Upper lobe of right lung (tissue), 1 donor: ENCODE measurements around the gene MRPL44. TPM values are rescaled to one million over a fixed set of nuclear protein-coding genes. Genes with fewer than 3 reads are reported as not detected.
"Not testable (repeated sequence)": the region's sequence is repeated elsewhere in the genome, so short reads cannot be mapped to it uniquely, and the experiment has no call there.

ENCODE experiments used
- ATAC-seq: fragments of 200-7000 bp; cut with Tn5 transposase; one replicate; pipeline ENCODE4 v1.9.1; 2020; ENCODE audit warnings: mild to moderate bottlenecking, moderate library complexity
- DNase-seq: peaks from one replicate; pipeline ENCODE4 v3.0.0-alpha.2; 2020
- H3K27ac ChIP-seq: fragments of 200-600 bp; one replicate; pipeline ENCODE4 v1.8.0; 2022
- H3K27me3 ChIP-seq: fragments of 200-600 bp; one replicate; pipeline ENCODE4 v1.8.0; 2022; ENCODE audit warnings: mild to moderate bottlenecking
- H3K36me3 ChIP-seq: fragments of 200-600 bp; one replicate; pipeline ENCODE4 v1.8.0; 2022
- H3K4me1 ChIP-seq: fragments of 200-600 bp; one replicate; pipeline ENCODE4 v1.8.0; 2022
- H3K4me3 ChIP-seq: fragments of 200-600 bp; one replicate; pipeline ENCODE4 v1.8.0; 2022; ENCODE audit warnings: mild to moderate bottlenecking
- H3K9me3 ChIP-seq: fragments of 200-600 bp; one replicate; pipeline ENCODE4 v1.8.0; 2022
- intact Hi-C: fragments of 100-400 bp; cut with DNase I; formaldehyde crosslinking; loops from one replicate; pipeline ENCODE4 v1.11.0; 2022
- total RNA-seq: library from RNA; stranded (reverse); fragmentation: NEBNext Ultra II Directional; extraction: Animal tissue kit (Norgen Biotek cat#: 25700); gene quantifications from one replicate; pipeline ENCODE4 v1.2.1, GENCODE V29; 2021
- TF ChIP-seq, protein P1 (sequence below): fragments of 200-600 bp; IDR thresholded peaks from one replicate; pipeline ENCODE4 v1.8.0; 2022; ENCODE audit warnings: antibody characterized with exemption
- donor health status: DM: no; HTN: yes; CAD: no; lungs with severe emphysema.

MRPL44 gene
- total RNA-seq, 1 donor from 2014 or later, result 18.9 TPM

DNA sequence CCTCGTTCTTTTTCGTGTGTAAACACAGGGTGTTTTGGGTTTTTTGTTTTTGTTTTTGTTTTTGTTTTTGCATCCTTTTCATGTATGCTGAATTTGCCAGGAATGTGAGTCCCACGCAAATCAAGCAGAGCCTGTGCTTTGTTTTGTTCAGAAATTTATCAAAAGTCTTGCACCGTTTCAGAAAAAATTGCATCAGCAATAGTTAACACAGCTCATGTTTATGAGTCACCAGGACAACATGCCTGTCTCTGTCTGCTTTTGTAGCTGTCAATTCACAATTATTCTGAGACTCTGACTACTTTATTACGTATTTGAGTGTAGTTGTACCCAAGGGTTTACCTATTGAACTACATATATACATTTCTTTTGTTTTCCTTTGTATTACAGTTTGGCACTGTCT, 38.3 kb downstream of the MRPL44 start:
- Histone ChIP-seq H3K27ac (no peak overlapping the region), H3K4me1 (no peaks in the 10 kb centered on the region), H3K27me3 (no peaks in the 10 kb centered on the region), H3K4me3 (no peak overlapping the region), H3K9me3 (no peaks in the 10 kb centered on the region), H3K36me3 (no peaks in the 10 kb centered on the region)
- intact Hi-C loops, result no loop called here
- ATAC-seq (no peak), DNase-seq (no peak)
- TF ChIP-seq, protein P1, sequence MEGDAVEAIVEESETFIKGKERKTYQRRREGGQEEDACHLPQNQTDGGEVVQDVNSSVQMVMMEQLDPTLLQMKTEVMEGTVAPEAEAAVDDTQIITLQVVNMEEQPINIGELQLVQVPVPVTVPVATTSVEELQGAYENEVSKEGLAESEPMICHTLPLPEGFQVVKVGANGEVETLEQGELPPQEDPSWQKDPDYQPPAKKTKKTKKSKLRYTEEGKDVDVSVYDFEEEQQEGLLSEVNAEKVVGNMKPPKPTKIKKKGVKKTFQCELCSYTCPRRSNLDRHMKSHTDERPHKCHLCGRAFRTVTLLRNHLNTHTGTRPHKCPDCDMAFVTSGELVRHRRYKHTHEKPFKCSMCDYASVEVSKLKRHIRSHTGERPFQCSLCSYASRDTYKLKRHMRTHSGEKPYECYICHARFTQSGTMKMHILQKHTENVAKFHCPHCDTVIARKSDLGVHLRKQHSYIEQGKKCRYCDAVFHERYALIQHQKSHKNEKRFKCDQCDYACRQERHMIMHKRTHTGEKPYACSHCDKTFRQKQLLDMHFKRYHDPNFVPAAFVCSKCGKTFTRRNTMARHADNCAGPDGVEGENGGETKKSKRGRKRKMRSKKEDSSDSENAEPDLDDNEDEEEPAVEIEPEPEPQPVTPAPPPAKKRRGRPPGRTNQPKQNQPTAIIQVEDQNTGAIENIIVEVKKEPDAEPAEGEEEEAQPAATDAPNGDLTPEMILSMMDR, result no peak

DNA sequence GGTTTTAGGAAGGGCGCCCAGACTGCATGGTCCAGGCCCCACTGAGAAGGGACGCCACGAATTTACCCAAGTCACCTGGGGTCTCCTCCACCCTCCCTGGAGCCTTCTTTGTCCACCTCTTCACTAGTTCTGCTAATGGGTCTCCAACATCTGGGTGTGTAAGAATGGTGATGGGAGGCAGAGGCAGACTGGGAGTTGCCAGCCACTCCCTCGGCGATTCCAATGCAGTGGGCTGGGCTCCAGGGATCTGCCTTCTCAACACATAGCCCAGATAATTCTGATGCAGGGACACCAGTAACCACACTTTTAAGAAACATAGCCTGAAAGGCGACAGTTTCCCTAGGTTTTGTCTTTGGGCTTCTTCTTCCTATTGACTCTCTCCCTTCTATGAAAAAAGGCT, 39.1 kb downstream of the MRPL44 start:
- H3K4me1 ChIP-seq, result no peaks in the 10 kb centered on the region
- TF ChIP-seq, protein P1, result no peak
- intact Hi-C loops, result no loop called here
- ATAC-seq (no peak), DNase-seq (no peak)
- H3K36me3 ChIP-seq, result no peaks in the 10 kb centered on the region
- no peaks in the 10 kb centered on the region for H3K9me3 ChIP-seq
- H3K27ac ChIP-seq, result no peak overlapping the region
- no peak overlapping the region for H3K4me3 ChIP-seq
- no peaks in the 10 kb centered on the region for H3K27me3 ChIP-seq

GRCh38 chr2:223997938-223998337, 40.7 kb downstream of the MRPL44 start:
- TF ChIP-seq, protein P1, result no peak
- H3K27ac ChIP-seq, result no peak overlapping the region
- no peaks in the 10 kb centered on the region for H3K27me3 ChIP-seq
- ATAC-seq (no peak), DNase-seq (no peak)
- no peaks in the 10 kb centered on the region for H3K4me1 ChIP-seq
- no peaks in the 10 kb centered on the region for H3K9me3 ChIP-seq
- H3K4me3 ChIP-seq, result no peak overlapping the region
- intact Hi-C loops, result no loop called here
- H3K36me3 ChIP-seq, result no peaks in the 10 kb centered on the region

- TF ChIP-seq, protein P1, result no peak
- intact Hi-C loops, result no loop called here
- H3K27me3 ChIP-seq, result no peaks in the 10 kb centered on the region
- no peaks in the 10 kb centered on the region for H3K9me3 ChIP-seq
- no peaks in the 10 kb centered on the region for H3K4me1 ChIP-seq
- no peak overlapping the region for H3K4me3 ChIP-seq
- DNase-seq, result no peak
- ATAC-seq, result no peak
- H3K27ac ChIP-seq, result no peak overlapping the region
- H3K36me3 ChIP-seq, result no peaks in the 10 kb centered on the region
These were observed 41.7 kb downstream of the MRPL44 start for GRCh38 chr2:223998948-223999347.

- intact Hi-C loops, result no loop called here
- ATAC-seq (no peak), DNase-seq (no peak)
- Histone ChIP-seq H3K27me3 (no peaks in the 10 kb centered on the region), H3K9me3 (no peaks in the 10 kb centered on the region), H3K4me3 (no peak overlapping the region), H3K4me1 (no peaks in the 10 kb centered on the region), H3K27ac (no peak overlapping the region), H3K36me3 (no peaks in the 10 kb centered on the region)
- TF ChIP-seq, protein P1, result no peak
These were observed 42.6 kb downstream of the MRPL44 start for GRCh38 chr2:223999862-224000261.

DNA sequence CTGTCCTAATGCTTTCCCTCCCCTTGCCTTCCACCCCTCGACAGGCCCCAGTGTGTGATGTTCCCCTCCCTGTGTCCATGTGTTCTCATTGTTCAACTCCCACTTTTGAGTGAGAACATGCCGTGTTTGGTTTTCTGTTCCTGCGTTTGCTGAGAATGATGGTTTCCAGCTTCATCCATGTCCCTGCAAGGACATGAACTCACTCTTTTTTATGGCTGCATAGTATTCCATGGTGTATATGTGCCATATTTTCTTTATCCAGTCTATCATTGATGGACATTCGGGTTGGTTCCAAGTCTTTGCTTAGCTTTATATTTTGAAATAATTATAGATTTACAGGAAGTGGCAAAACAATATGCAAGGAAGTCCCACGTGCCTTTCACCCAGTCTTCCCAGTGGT, 43.4 kb downstream of the MRPL44 start:
- H3K27ac ChIP-seq, H3K27me3 ChIP-seq, H3K9me3 ChIP-seq, intact Hi-C loops, ATAC-seq, DNase-seq, H3K4me3 ChIP-seq, H3K4me1 ChIP-seq, H3K36me3 ChIP-seq: not testable (repeated sequence)
